Measurements from ENCODE around the gene SRRM5.

The SRRM5 gene

DNA sequence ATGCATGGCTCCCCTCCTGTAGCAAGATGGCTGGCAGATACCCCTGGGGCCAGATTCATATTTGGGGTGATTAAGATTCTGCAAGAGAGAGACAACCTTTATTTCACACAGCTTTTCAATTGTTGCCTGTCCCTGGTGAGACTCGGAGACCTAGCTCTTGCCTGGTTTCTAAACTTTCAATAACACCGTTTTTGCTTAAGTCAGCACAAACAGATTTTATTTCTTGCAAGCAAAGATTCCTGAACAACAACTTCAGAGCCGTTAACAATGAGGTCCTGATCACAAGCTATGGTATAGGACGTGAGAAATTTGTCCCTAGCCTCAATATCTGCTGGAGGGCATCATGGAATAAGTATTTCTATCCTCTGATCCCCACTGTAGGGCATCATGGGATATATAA is 30.6 kb downstream of the SRRM5 start:
- Histone ChIP-seq H3K4me2 (ENCODE audit: low read length) (no peak overlapping the region), H3K27me3 (ENCODE audit: control insufficient read depth, low read length) (peaks cover 39% of the 10 kb centered on the region), H3K27ac (ENCODE audit: low read depth, low read length) (no peak overlapping the region), H3K9me3 (ENCODE audit: control insufficient read depth, insufficient read depth, low read length) (no peaks in the 10 kb centered on the region), H3K9me2 (replicated peaks; ENCODE audit: control insufficient read depth, low read length) (no peaks in the 10 kb centered on the region), H3K4me1 (ENCODE audit: control insufficient read depth, low read length) (peaks cover 14% of the 10 kb centered on the region), H3F3A (ENCODE audit: control insufficient read depth, insufficient read depth) (no peaks in the 10 kb centered on the region), H3K4me3 (ENCODE audit: low read length) (no peak overlapping the region), H4K20me1 (ENCODE audit: control insufficient read depth, insufficient read depth, low read depth, low read length) (peaks cover 6% of the 10 kb centered on the region; the same call in 1 of the 2 replicates), H3K79me2 (ENCODE audit: control insufficient read depth, low read length) (no peaks in the 10 kb centered on the region), H3K36me3 (ENCODE audit: control insufficient read depth, low read length) (no peaks in the 10 kb centered on the region)
- TF ChIP-seq, protein P1, sequence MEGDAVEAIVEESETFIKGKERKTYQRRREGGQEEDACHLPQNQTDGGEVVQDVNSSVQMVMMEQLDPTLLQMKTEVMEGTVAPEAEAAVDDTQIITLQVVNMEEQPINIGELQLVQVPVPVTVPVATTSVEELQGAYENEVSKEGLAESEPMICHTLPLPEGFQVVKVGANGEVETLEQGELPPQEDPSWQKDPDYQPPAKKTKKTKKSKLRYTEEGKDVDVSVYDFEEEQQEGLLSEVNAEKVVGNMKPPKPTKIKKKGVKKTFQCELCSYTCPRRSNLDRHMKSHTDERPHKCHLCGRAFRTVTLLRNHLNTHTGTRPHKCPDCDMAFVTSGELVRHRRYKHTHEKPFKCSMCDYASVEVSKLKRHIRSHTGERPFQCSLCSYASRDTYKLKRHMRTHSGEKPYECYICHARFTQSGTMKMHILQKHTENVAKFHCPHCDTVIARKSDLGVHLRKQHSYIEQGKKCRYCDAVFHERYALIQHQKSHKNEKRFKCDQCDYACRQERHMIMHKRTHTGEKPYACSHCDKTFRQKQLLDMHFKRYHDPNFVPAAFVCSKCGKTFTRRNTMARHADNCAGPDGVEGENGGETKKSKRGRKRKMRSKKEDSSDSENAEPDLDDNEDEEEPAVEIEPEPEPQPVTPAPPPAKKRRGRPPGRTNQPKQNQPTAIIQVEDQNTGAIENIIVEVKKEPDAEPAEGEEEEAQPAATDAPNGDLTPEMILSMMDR (IDR thresholded peaks at IDR 0.05; ENCODE audit: low read depth, low read length, poor library complexity, severe bottlenecking) = no peak
- no peak for TF ChIP-seq EZH2phosphoT487 (IDR thresholded peaks at IDR 0.05; ENCODE audit: borderline replicate concordance, low read length)

DNA sequence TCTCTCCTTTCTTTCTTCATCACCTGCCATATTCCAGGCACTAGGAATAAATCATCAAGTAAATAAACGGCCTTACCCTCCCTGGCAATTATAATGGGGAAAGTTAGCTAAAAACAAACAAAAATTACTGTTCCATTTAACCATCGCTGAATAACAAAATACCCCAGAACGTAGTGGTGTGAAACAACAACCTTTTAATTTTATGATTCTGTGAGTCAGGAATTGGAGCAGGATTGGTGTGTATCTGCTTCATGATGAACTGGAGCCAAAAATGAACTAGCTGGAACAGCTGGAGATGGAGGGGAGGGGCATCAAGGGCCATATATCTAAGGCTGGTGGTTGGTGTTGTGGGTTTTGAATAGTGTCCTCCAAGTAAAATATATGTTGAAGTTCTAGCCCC is 31.4 kb downstream of the SRRM5 start:
- H3K36me3 ChIP-seq (ENCODE audit: control insufficient read depth, low read length) = no peaks in the 10 kb centered on the region
- TF ChIP-seq EZH2phosphoT487 (IDR thresholded peaks at IDR 0.05; ENCODE audit: borderline replicate concordance, low read length) = no peak
- TF ChIP-seq, protein P1 (IDR thresholded peaks at IDR 0.05; ENCODE audit: low read depth, low read length, poor library complexity, severe bottlenecking) = no peak
- peaks cover 6% of the 10 kb centered on the region; the same call in 1 of the 2 replicates for H4K20me1 ChIP-seq (ENCODE audit: control insufficient read depth, insufficient read depth, low read depth, low read length)
- H3K79me2 ChIP-seq (ENCODE audit: control insufficient read depth, low read length) = no peaks in the 10 kb centered on the region
- H3K9me3 ChIP-seq (ENCODE audit: control insufficient read depth, insufficient read depth, low read length) = no peaks in the 10 kb centered on the region
- no peaks in the 10 kb centered on the region for H3K9me2 ChIP-seq (replicated peaks; ENCODE audit: control insufficient read depth, low read length)
- H3F3A ChIP-seq (ENCODE audit: control insufficient read depth, insufficient read depth) = no peaks in the 10 kb centered on the region
- H3K4me1 ChIP-seq (ENCODE audit: control insufficient read depth, low read length) = peaks cover 14% of the 10 kb centered on the region
- peaks cover 31% of the 10 kb centered on the region for H3K27me3 ChIP-seq (ENCODE audit: control insufficient read depth, low read length)
- H3K27ac ChIP-seq (ENCODE audit: low read depth, low read length) = no peak overlapping the region
- no peak overlapping the region for H3K4me2 ChIP-seq (ENCODE audit: low read length)
- no peak overlapping the region for H3K4me3 ChIP-seq (ENCODE audit: low read length)

DNA sequence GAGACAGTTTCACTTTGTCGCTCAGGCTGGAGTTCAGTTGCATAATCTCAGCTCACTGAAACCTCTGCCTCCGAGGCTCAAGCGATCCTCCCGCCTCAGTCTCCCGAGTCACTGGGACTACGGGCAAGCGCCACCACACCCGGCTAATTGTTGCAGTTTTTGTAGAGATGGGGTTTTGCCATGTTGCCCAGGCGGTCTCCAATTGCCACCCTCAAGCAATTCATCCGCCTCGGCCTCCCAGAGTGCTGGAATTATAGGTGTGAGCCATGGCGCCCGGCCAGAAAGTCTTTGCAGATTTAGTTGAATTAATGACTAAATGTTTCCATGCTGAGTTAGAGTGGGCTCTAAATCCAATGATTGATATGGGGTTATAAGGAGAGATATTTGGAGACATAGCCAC is 32.3 kb downstream of the SRRM5 start:
- peaks cover 23% of the 10 kb centered on the region for H3K27me3 ChIP-seq (ENCODE audit: control insufficient read depth, low read length)
- H3F3A ChIP-seq (ENCODE audit: control insufficient read depth, insufficient read depth) = no peaks in the 10 kb centered on the region
- no peaks in the 10 kb centered on the region for H3K9me2 ChIP-seq (replicated peaks; ENCODE audit: control insufficient read depth, low read length)
- H3K4me2 ChIP-seq (ENCODE audit: low read length) = no peak overlapping the region
- no peaks in the 10 kb centered on the region for H3K9me3 ChIP-seq (ENCODE audit: control insufficient read depth, insufficient read depth, low read length)
- H3K79me2 ChIP-seq (ENCODE audit: control insufficient read depth, low read length) = no peaks in the 10 kb centered on the region
- TF ChIP-seq EZH2phosphoT487 (IDR thresholded peaks at IDR 0.05; ENCODE audit: borderline replicate concordance, low read length) = no peak
- TF ChIP-seq, protein P1 (IDR thresholded peaks at IDR 0.05; ENCODE audit: low read depth, low read length, poor library complexity, severe bottlenecking) = no peak
- no peak overlapping the region for H3K4me3 ChIP-seq (ENCODE audit: low read length)
- H4K20me1 ChIP-seq (ENCODE audit: control insufficient read depth, insufficient read depth, low read depth, low read length) = no peaks in the 10 kb centered on the region
- H3K27ac ChIP-seq (ENCODE audit: low read depth, low read length) = no peak overlapping the region
- peaks cover 7% of the 10 kb centered on the region for H3K4me1 ChIP-seq (ENCODE audit: control insufficient read depth, low read length)
- H3K36me3 ChIP-seq (ENCODE audit: control insufficient read depth, low read length) = no peaks in the 10 kb centered on the region

All from DOHH2 (cell line).